ENCODE data around the gene GPRC5C. TPM values are rescaled to one million over a fixed set of nuclear protein-coding genes. Genes with fewer than 3 reads are reported as not detected.

Gene GPRC5C
- total and polyA plus RNA-seq, 2 donors (not counting 3 experiments of a cell fraction or from before 2014, with no cell fraction given) = not detected

GRCh38 chr17:74464730-74465377 lies 33.0 kb downstream of the GPRC5C start:
- TF ChIP-seq EZH2 (IDR thresholded peaks at IDR 0.05; ENCODE audit: borderline replicate concordance, low read depth, low read length, severe bottlenecking) = no peak
- no peak for TF ChIP-seq POLR2A (IDR thresholded peaks at IDR 0.05; ENCODE audit: low read depth, low read length)
- TF ChIP-seq GATA2 (IDR thresholded peaks at IDR 0.05; ENCODE audit: insufficient read depth, insufficient read length, low read depth, low read length) = no peak
- no peak for TF ChIP-seq POLR2AphosphoS5 (IDR thresholded peaks at IDR 0.05; ENCODE audit: insufficient read depth, low read depth, low read length)
- no peak for TF ChIP-seq JUN (IDR thresholded peaks at IDR 0.05; ENCODE audit: borderline replicate concordance, insufficient read depth, insufficient read length, low read depth)
- TF ChIP-seq CTCF (IDR thresholded peaks at IDR 0.05; ENCODE audit: extremely low read depth in 1 of 2, insufficient read depth in 1 of 2, low read depth in 1 of 2, low read length in 2 of 2) = no peak
- no peak for TF ChIP-seq FOS (IDR thresholded peaks at IDR 0.05; ENCODE audit: borderline replicate concordance, insufficient read depth, low read length)
- TF ChIP-seq MYC (IDR thresholded peaks at IDR 0.05; ENCODE audit: low read depth, low read length) = no peak
- no peak for TF ChIP-seq MAX (IDR thresholded peaks at IDR 0.05; ENCODE audit: insufficient read depth, insufficient read length)
- POLR2A ChIA-PET = no interaction called here
- Histone ChIP-seq H3K4me2 (ENCODE audit: insufficient read depth, low read length) (no peak overlapping the region), H3K27me3 (ENCODE audit: control insufficient read depth in 2 of 2, insufficient read depth in 2 of 2, low read length in 2 of 2) (peaks cover 1 to 11% of the 10 kb centered on the region in 2 experiments), H3K9me3 (replicated peaks; ENCODE audit: control insufficient read depth, insufficient read depth, low read length) (no peaks in the 10 kb centered on the region), H3K36me3 (ENCODE audit: control insufficient read depth in 2 of 2, extremely low read depth in 1 of 2, insufficient read depth in 2 of 2, low read length in 2 of 2) (no peaks in the 10 kb centered on the region), H2AFZ (ENCODE audit: low read depth, low read length) (no peak overlapping the region), H3K4me3 (replicated peaks in 1 of 3; ENCODE audit: insufficient read depth in 1 of 3, low read depth in 1 of 3, low read length in 3 of 3) (no peak overlapping the region), H4K20me1 (replicated peaks; ENCODE audit: control insufficient read depth, extremely low read depth, insufficient read depth, low read length) (no peaks in the 10 kb centered on the region), H3K4me1 (ENCODE audit: control insufficient read depth, extremely low read depth, insufficient read depth, low read length) (no peaks in the 10 kb centered on the region), H3K27ac (ENCODE audit: insufficient read depth, low read depth, low read length) (no peak overlapping the region), H3K9me1 (replicated peaks; ENCODE audit: control insufficient read depth, extremely low read depth, insufficient read depth, low read length) (no peaks in the 10 kb centered on the region), H3K79me2 (ENCODE audit: control insufficient read depth, insufficient read depth, low read length) (no peaks in the 10 kb centered on the region), H3K9ac (replicated peaks; ENCODE audit: extremely low read depth, insufficient read depth, low read length) (no peak overlapping the region)
- FAIRE-seq (no peak), DNase-seq (ENCODE audit: low read depth, low spot score) (no peak)
- intact Hi-C loops (cut with micrococcal nuclease) (no loop called here), dilution Hi-C loops (cut with MboI; ENCODE audit: extremely low pct_ligation_motif_present, low sequenced_read_pairs) (no loop called here)
- CTCF ChIA-PET = interaction anchor here (1.0 to 1.2 kb wide), 2 partner anchors 86 to 95 kb away, joined by 3 to 4 read pairs; no protein-coding TSS in a partner anchor
- no TSS peak for BruUV-seq (replicated peaks)
